ENCODE data around the gene HBA2.
"Not testable (repeated sequence)": the region's sequence is repeated elsewhere in the genome, so short reads cannot be mapped to it uniquely, and the experiment has no call there.

The HBA2 gene

DNA sequence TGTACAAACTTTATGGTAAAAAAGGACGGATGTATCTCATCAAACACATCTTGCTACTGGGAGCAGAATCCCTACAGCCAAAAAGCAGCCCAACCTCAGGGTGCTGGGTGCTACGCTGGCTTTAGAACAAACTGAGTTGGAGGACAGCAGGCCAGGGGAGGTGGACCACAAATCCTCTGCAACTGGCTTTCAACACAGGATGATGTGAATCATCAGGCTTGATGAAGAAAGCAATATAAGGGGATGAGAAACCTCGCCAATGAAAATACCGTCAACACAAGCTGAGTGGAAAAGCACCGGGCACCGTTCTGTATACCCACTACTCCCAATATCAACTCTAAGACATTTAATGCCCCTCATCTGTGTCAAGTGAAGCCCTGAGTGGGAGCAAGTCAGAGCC is 21.8 kb downstream of the HBA2 start:
- peak; percentile 89 for DNase-seq (ENCODE audit: low read depth)

DNA sequence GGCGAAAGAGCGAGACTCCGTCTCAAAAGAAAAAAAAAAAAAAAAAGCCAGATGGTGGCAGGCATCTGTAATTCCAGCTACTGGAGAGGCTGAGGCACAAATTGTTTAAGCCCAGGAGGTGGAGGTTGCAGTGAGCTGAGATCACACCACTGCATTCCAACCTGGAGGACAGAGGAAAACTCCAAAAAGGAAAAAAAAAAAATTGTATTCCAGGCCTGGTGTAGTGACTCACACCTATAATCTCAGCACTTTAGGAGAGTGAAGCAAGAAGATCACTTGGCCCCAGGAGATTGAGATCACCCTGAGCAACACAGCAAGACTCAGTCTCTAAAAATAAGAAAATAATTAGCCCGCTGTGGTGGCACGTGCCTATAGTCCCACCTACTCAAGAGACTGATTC is 27.7 kb downstream of the HBA2 start:
- peak; percentile 74 for DNase-seq (ENCODE audit: low read depth)

DNA sequence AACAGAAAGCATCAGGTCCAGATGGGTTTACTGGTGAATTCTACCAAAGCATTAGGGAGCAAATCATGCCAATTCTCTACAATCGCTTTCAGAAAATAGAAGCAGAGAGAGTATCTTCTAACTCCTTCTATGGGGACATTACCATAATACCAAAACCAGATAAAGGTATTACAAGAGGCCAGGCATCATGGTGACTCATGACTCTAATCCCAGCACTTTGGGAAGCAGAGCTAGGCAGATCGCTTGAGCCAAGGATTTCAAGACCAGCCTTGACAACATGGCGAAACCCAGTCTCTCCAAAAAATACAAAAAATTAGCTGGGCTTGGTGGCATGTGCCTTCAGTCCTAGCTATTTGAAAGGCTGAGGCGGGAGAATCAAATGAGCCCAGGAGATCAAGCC is 30.6 kb downstream of the HBA2 start:
- peak; percentile 34 for DNase-seq (ENCODE audit: low read depth)

DNA sequence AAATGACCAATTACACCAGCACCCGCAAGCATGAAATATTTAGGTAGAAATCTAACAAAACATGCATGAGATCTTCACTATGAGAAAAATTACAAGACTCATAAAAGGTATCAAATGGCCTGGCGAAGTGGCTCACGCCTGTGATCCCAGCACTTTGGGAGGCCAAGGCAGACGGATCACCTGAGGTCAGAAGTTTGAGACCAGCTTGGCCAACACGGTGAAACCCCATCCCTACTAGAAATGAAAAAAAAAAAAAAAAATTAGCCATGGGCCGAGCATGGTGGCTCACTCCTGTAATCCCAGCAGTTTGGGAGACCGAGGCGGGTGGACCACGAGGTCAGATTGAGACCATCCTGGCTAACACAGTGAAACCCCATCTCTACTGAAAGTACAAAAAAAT is 31.4 kb downstream of the HBA2 start:
- not testable (repeated sequence) for DNase-seq (ENCODE audit: low read depth)

DNA sequence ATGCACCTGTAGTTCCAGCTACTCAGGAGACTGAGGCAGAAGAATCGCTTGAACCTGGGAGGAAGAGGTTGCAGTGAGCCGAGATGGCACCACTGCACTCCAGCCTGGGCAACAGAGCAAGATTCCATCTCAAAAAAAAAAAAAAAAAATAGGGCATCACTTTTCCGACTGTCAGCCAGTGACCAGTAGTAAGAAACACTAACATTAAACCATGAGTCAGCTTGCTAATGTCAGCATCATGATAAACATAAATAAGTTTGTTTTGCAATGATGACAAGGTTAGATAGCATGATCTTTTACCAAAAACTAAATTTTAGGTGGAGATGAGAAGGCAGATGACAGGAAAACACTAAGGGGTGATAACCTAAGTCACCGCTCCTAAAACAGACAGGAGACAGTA is 36.7 kb downstream of the HBA2 start:
- not testable (repeated sequence) for DNase-seq (ENCODE audit: low read depth)

DNA sequence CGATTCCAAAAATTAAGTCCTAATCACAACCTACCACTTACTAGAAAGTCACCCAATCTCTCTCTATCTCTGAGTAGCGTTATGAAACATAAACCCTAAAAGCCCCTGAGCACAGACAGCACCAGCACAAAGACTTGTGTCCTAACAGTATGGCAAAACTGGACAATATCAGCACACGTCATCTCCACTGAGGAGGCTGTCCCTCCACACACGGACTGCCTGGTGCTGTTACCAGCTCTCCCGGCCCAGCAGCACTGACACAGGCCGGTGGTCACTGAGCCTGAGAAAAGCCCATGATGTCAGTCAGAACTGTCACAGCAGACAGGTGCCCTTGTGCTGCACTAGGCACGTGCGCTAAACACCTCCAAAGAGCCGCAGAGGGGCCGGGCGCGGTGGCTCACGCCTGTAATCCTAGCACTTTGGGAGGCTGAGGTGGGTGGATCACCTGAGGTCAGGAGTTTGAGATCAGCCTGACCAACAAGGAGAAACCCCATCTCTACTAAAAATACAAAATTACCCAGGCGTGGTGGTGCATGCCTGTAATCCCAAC is 39.0 kb downstream of the HBA2 start:
- DNase-seq (ENCODE audit: low read depth), result not testable (repeated sequence)

DNA sequence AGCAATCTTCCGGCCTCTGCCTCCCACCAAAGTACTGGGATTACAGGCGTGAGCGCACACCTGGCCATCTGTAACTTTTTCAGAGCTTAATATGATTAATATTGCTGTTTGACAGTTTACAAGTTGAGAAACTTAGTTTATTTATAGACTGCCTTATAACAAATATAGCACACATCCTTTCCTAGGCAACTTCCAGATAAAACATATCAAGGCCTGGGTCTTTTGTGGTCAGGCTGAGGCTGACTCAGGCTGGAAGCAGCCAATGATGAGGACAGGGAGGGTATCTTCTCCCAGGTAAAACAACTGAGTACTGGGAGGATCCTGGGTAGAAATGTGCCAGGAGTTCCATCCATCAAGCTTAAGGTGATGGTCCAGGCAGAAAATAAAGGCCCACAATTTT is 40.3 kb downstream of the HBA2 start:
- peak; percentile 41 for DNase-seq (ENCODE audit: low read depth)

DNA sequence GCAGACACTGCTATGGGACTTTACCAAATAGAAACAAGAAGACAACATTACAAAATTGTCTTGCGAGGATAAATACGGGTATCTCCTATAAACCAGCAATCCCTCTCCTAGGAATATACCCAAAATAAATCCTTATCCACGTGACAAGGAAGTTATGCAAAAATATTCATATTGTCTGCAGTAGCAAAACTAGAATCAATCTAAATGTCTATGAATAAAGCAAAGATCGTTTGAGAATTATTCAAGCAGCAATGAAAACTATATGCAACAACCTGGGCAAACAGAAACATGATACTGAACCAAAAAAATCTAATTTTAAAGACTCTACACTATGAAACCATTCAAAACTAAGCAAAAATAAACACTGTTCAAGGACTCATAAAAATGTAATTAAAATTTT is 47.3 kb downstream of the HBA2 start:
- no peak for DNase-seq (ENCODE audit: low read depth)
